K562 (cell line): ENCODE data around the gene NINJ2. TPM values are rescaled to one million over a fixed set of nuclear protein-coding genes. Genes with fewer than 3 reads are reported as not detected.
A peak's percentile ranks its signal among the peaks of the same experiment; 100 is the strongest.

Experiments
- BHLHE40 ChIP-seq: IDR thresholded peaks from 2 replicates; pipeline ENCODE4 v1.6.1; 2011; ENCODE audit warnings: low read length, improper control_type of control experiment
- BRCA1 ChIP-seq, 2 experiments: fragments of 450-650 bp in 1 of 2; sonication (generic) in 1 of 2; formaldehyde crosslinking in 1 of 2; IDR thresholded peaks; 2 replicates each; pipeline versions ENCODE4 v1.5.0 to v1.6.1; 2017 to 2020; ENCODE audit warnings: mild to moderate bottlenecking in 1 of 2, missing genetic modification reagents in 1 of 2
- ETV1 ChIP-seq: fragments of 450-650 bp; conservative IDR thresholded peaks from 2 replicates; pipeline ENCODE4 v1.6.1; 2016; ENCODE audit warnings: missing genetic modification characterization, control low read depth, low read depth, missing compliant biosample characterization
- GABPB1 ChIP-seq: sonication (generic); formaldehyde crosslinking; IDR thresholded peaks from 2 replicates; pipeline ENCODE4 v1.8.0; 2022; ENCODE audit warnings: mild to moderate bottlenecking, missing genetic modification reagents
- GTF2E2 ChIP-seq: fragments of 200-800 bp; sonication (Bioruptor generic); IDR thresholded peaks from 2 replicates; pipeline ENCODE4 v1.6.1; 2016; ENCODE audit warnings: missing genetic modification characterization, missing compliant biosample characterization
- HSF4 ChIP-seq: fragments of 250-450 bp; sonication (Bioruptor Pico); IDR thresholded peaks from 2 replicates; pipeline ENCODE4 v2.1.2; 2022; ENCODE audit warnings: mild to moderate bottlenecking, moderate library complexity, borderline replicate concordance
- MAFK ChIP-seq: IDR thresholded peaks from 2 replicates; pipeline ENCODE4 v1.6.1; 2011; ENCODE audit warnings: low read length, improper control_type of control experiment
- POLR2AphosphoS2 ChIP-seq: IDR thresholded peaks from 2 replicates; pipeline ENCODE4 v1.6.1; 2012; ENCODE audit warnings: low read length, improper control_type of control experiment
- TCF3 ChIP-seq: sonication (generic); formaldehyde crosslinking; IDR thresholded peaks from 2 replicates; pipeline ENCODE4 v1.4.0; 2020; ENCODE audit warnings: mild to moderate bottlenecking, missing genetic modification reagents
- ZNF695 ChIP-seq: fragments of 450-650 bp; formaldehyde crosslinking; IDR thresholded peaks from 2 replicates; pipeline ENCODE4 v1.4.0; 2020; ENCODE audit warnings: mild to moderate bottlenecking, moderate library complexity
- polyA plus RNA-seq, 8 experiments: library from polyadenylated mRNA; depleted of rRNA in 4 of 8; stranded (reverse) in 5 of 8; unstranded in 3 of 8; fragments of >200 nt; fragmentation: Nextera tagmentation in 2 of 8; fragmentation: Illumina TruSeq in 1 of 8; extraction: Ambion mirVana in 2 of 8; extraction: Trizol in 1 of 8; gene quantifications; 2 replicates each; pipeline versions ENCODE4 v1.2.1 to v1.2.3, GENCODE V29; 2011 to 2014; ENCODE audit warnings: inconsistent platforms in 1 of 8, missing spikeins in 1 of 8
- total RNA-seq, 7 experiments: library from RNA; depleted of rRNA in 6 of 7; stranded (reverse); fragments of >200 nt in 6 of 7; fragmentation: Illumina TruSeq in 2 of 7; extraction: Trizol in 2 of 7; gene quantifications; 2 replicates each; pipeline versions ENCODE4 v1.2.1 to v1.2.3, GENCODE V29; 2011 to 2021; ENCODE audit warnings: low replicate concordance in 1 of 7
- TF ChIP-seq, protein P1 (sequence below): sonication (generic); formaldehyde crosslinking; IDR thresholded peaks from 2 replicates; pipeline ENCODE4 v1.8.0; 2022; ENCODE audit warnings: missing genetic modification reagents, mild to moderate bottlenecking, moderate library complexity, borderline replicate concordance
- TF ChIP-seq, protein P2 (sequence below): IDR thresholded peaks from 2 replicates; pipeline ENCODE4 v1.6.1; 2011; ENCODE audit not compliant: insufficient read length; ENCODE audit errors: extremely low read depth
- TF ChIP-seq, protein P3 (sequence below): fragments of 250-450 bp; sonication (Bioruptor Pico); IDR thresholded peaks from 2 replicates; pipeline ENCODE4 v1.9.0; 2021; ENCODE audit warnings: mild to moderate bottlenecking, inconsistent platforms
- TF ChIP-seq, protein P4 (sequence below): fragments of 250-450 bp; sonication (Bioruptor Pico); IDR thresholded peaks from 2 replicates; pipeline ENCODE4 v1.5.0; 2021; ENCODE audit warnings: mild to moderate bottlenecking, moderate library complexity
- TF ChIP-seq, protein P5 (sequence below): fragments of 250-450 bp; sonication (Bioruptor Pico); IDR thresholded peaks from 2 replicates; pipeline ENCODE4 v1.8.0; 2021; ENCODE audit warnings: borderline replicate concordance, mild to moderate bottlenecking, moderate library complexity; ENCODE audit not compliant: poor library complexity, severe bottlenecking
- TF ChIP-seq, protein P6 (sequence below): sonication (generic); formaldehyde crosslinking; IDR thresholded peaks from 2 replicates; pipeline ENCODE4 v1.8.0; 2022; ENCODE audit warnings: mild to moderate bottlenecking, missing genetic modification reagents, borderline replicate concordance

NINJ2 gene
- total and polyA plus RNA-seq, 9 of the 15 experiments (the other 6 are each of a cell fraction or from before 2014, with no cell fraction given): 2.6 to 16.0 (median 4.5) TPM

DNA sequence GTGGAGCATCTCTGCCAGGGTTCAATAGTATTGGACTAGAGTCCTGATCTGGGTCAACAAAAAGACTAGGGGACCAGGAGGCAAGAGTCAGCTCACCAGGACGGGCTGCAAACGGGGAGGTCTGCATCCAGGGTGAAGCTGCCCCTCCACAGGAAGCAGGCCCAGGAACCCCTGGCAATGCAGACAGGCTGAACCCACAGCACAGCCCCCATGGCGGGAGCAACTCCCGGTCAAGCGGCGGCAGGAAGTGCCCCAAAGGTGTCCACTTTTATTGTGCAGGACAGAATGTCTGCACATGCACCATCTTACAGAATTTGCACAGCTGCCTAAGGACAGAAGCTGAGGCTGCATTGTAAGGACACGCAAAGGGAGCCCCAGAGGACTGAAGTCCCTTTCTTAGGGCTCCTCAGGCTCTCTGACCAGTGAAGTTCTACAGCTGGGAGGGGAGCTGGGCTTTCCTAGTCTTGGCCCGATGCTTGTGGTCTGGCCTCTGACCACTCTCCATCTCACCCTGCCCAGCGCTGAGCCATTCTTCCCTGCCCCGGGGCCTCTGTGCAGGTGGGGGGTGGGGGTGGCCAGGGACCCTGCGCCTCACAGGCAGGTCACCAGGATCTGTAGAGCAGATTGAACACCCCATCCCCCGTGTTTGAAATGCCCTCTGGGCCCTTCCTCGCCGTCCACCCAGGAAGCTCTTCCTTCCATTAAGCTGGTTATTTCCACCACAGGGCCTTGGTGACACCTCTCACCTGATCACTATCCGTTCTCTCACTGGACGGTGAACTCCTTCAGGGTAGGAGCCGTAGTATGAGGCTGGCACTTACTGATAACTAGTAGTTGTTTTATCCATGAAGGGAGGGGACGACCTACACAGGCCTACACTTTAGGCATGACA lies 75.9 kb downstream of the NINJ2 start (continued):
- TF ChIP-seq, protein P1, sequence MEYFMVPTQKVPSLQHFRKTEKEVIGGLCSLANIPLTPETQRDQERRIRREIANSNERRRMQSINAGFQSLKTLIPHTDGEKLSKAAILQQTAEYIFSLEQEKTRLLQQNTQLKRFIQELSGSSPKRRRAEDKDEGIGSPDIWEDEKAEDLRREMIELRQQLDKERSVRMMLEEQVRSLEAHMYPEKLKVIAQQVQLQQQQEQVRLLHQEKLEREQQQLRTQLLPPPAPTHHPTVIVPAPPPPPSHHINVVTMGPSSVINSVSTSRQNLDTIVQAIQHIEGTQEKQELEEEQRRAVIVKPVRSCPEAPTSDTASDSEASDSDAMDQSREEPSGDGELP: no peak
- TF ChIP-seq, protein P2, sequence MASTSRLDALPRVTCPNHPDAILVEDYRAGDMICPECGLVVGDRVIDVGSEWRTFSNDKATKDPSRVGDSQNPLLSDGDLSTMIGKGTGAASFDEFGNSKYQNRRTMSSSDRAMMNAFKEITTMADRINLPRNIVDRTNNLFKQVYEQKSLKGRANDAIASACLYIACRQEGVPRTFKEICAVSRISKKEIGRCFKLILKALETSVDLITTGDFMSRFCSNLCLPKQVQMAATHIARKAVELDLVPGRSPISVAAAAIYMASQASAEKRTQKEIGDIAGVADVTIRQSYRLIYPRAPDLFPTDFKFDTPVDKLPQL: no peak
- TF ChIP-seq, protein P3, sequence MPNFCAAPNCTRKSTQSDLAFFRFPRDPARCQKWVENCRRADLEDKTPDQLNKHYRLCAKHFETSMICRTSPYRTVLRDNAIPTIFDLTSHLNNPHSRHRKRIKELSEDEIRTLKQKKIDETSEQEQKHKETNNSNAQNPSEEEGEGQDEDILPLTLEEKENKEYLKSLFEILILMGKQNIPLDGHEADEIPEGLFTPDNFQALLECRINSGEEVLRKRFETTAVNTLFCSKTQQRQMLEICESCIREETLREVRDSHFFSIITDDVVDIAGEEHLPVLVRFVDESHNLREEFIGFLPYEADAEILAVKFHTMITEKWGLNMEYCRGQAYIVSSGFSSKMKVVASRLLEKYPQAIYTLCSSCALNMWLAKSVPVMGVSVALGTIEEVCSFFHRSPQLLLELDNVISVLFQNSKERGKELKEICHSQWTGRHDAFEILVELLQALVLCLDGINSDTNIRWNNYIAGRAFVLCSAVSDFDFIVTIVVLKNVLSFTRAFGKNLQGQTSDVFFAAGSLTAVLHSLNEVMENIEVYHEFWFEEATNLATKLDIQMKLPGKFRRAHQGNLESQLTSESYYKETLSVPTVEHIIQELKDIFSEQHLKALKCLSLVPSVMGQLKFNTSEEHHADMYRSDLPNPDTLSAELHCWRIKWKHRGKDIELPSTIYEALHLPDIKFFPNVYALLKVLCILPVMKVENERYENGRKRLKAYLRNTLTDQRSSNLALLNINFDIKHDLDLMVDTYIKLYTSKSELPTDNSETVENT (CRISPR knock-in tag): no peak
- TF ChIP-seq POLR2AphosphoS2 (no peak), GABPB1 (no peak), TCF3 (CRISPR knock-in tag) (peak; percentile 67), HSF4 (CRISPR knock-in tag) (no peak), BHLHE40 (no peak), ETV1 (tag) (no peak), ZNF695 (CRISPR knock-in tag) (no peak), MAFK (no peak), BRCA1 (IDR thresholded peaks at IDR 0.05) (no peak), BRCA1 (CRISPR knock-in tag; IDR thresholded peaks at IDR 0.05) (no peak), GTF2E2 (tag) (no peak)
- TF ChIP-seq, protein P4, sequence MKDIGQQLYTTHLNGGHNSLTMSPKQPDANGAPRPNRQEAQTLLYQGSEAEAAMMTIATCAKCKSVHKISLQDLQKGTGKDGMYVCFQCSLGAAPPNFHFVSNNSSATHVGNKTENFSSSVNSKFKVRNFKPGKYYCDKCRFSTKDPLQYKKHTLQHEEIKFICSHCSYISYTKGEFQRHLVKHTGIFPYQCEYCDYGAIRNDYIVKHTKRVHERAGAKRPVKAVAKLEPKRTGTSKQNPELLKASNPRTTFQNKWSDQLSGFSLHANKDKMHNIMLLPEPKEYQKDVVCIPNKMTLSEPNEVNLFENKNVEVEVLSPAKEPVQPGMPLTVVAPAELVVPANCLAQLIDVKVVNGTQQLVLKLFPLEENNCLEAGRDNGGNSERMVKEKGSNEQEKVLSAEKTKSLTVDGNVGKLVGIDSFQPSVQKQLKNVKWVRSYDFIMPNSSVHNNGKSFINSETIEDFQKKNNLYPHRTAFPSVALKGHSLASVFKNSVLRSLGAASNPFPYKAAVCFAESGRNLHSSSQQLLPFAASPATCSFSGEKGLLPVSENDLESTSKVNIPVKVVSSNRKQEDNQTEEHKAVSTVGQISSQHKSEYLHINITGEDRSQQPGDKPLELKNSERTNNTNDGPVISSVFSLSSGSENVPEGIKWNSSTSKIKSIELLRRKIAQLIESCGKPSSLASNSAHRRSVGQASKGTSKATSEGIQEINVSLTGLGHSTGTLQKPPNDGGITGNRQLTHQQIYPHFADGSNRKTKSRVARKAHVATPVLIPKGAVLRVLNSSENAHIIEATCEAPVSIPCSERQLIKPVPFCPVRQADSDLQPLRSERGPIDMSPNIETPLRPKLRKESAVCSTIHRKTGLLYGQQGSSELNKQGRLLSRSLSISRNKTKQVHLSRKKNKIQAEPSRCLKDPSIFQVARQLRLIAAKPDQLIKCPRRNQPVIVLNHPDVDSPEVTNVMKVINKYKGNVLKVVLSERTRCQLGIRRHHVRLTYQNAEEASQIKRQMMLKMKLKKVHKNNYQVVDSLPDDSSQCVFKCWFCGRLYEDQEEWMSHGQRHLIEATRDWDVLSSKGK (CRISPR knock-in tag): no peak
- TF ChIP-seq, protein P5, sequence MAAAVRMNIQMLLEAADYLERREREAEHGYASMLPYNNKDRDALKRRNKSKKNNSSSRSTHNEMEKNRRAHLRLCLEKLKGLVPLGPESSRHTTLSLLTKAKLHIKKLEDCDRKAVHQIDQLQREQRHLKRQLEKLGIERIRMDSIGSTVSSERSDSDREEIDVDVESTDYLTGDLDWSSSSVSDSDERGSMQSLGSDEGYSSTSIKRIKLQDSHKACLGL (CRISPR knock-in tag): no peak
- TF ChIP-seq, protein P6, sequence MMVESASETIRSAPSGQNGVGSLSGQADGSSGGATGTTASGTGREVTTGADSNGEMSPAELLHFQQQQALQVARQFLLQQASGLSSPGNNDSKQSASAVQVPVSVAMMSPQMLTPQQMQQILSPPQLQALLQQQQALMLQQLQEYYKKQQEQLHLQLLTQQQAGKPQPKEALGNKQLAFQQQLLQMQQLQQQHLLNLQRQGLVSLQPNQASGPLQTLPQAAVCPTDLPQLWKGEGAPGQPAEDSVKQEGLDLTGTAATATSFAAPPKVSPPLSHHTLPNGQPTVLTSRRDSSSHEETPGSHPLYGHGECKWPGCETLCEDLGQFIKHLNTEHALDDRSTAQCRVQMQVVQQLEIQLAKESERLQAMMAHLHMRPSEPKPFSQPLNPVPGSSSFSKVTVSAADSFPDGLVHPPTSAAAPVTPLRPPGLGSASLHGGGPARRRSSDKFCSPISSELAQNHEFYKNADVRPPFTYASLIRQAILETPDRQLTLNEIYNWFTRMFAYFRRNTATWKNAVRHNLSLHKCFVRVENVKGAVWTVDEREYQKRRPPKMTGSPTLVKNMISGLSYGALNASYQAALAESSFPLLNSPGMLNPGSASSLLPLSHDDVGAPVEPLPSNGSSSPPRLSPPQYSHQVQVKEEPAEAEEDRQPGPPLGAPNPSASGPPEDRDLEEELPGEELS: no peak
